ENCODE data around the gene SCGB3A1. TPM values are rescaled to one million over a fixed set of nuclear protein-coding genes. Genes with fewer than 3 reads are reported as not detected.

SCGB3A1 gene
- total RNA-seq, 1 donor from 2014 or later: 0.47 TPM

GRCh38 chr5:180626661-180627385 lies 35.5 kb upstream of the SCGB3A1 start:
- no peak for TF ChIP-seq CTCF (IDR thresholded peaks at IDR 0.05)
- no peak overlapping the region for H3K4me3 Mint-ChIP-seq (ENCODE audit: unreplicated experiment)

GRCh38 chr5:180625791-180626660 lies 34.7 kb upstream of the SCGB3A1 start:
- Mint-ChIP-seq H3K4me1 (ENCODE audit: low read depth) (no peaks in the 10 kb centered on the region), H3K9me3 (ENCODE audit: low read depth) (no peaks in the 10 kb centered on the region), H3K4me3 (ENCODE audit: unreplicated experiment) (no peak overlapping the region), H3K27ac (ENCODE audit: unreplicated experiment) (no peak overlapping the region), H3K36me3 (ENCODE audit: low read depth) (no peaks in the 10 kb centered on the region), H3K27me3 (ENCODE audit: low read depth) (no peaks in the 10 kb centered on the region)
- DNase-seq (ENCODE audit: low spot score): no peak
- TF ChIP-seq CTCF (IDR thresholded peaks at IDR 0.05): no peak

More at GRCh38 chr5:180626661-180627385, 35.5 kb upstream of the SCGB3A1 start:
- H3K9me3 Mint-ChIP-seq (ENCODE audit: low read depth): no peaks in the 10 kb centered on the region
- no peak for DNase-seq (ENCODE audit: low spot score)
- no peak overlapping the region for H3K27ac Mint-ChIP-seq (ENCODE audit: unreplicated experiment)
- H3K36me3 Mint-ChIP-seq (ENCODE audit: low read depth): no peaks in the 10 kb centered on the region
- no peaks in the 10 kb centered on the region for H3K27me3 Mint-ChIP-seq (ENCODE audit: low read depth)
- H3K4me1 Mint-ChIP-seq (ENCODE audit: low read depth): no peaks in the 10 kb centered on the region

GRCh38 chr5:180625125-180625790 lies 34.0 kb upstream of the SCGB3A1 start:
- no peak overlapping the region for H3K4me3 Mint-ChIP-seq (ENCODE audit: unreplicated experiment)
- peaks cover 1% of the 10 kb centered on the region for H3K27me3 Mint-ChIP-seq (ENCODE audit: low read depth)
- TF ChIP-seq CTCF (IDR thresholded peaks at IDR 0.05): no peak
- H3K4me1 Mint-ChIP-seq (ENCODE audit: low read depth): no peaks in the 10 kb centered on the region
- H3K9me3 Mint-ChIP-seq (ENCODE audit: low read depth): no peaks in the 10 kb centered on the region
- no peak overlapping the region for H3K27ac Mint-ChIP-seq (ENCODE audit: unreplicated experiment)
- DNase-seq (ENCODE audit: low spot score): no peak
- no peaks in the 10 kb centered on the region for H3K36me3 Mint-ChIP-seq (ENCODE audit: low read depth)

- Mint-ChIP-seq H3K27ac (ENCODE audit: unreplicated experiment) (no peak overlapping the region), H3K4me3 (ENCODE audit: unreplicated experiment) (no peak overlapping the region), H3K4me1 (ENCODE audit: low read depth) (no peaks in the 10 kb centered on the region), H3K36me3 (ENCODE audit: low read depth) (no peaks in the 10 kb centered on the region), H3K27me3 (ENCODE audit: low read depth) (peaks cover 2% of the 10 kb centered on the region), H3K9me3 (ENCODE audit: low read depth) (no peaks in the 10 kb centered on the region)
- no peak for TF ChIP-seq CTCF (IDR thresholded peaks at IDR 0.05)
- DNase-seq (ENCODE audit: low spot score): no peak
These were observed 33.3 kb upstream of the SCGB3A1 start for GRCh38 chr5:180624587-180624986.

GRCh38 chr5:180623844-180624243 lies 32.5 kb upstream of the SCGB3A1 start:
- H3K4me1 Mint-ChIP-seq (ENCODE audit: low read depth): no peaks in the 10 kb centered on the region
- TF ChIP-seq CTCF (IDR thresholded peaks at IDR 0.05): no peak
- H3K27me3 Mint-ChIP-seq (ENCODE audit: low read depth): peaks cover 2% of the 10 kb centered on the region
- no peak overlapping the region for H3K27ac Mint-ChIP-seq (ENCODE audit: unreplicated experiment)
- no peak overlapping the region for H3K4me3 Mint-ChIP-seq (ENCODE audit: unreplicated experiment)
- no peak for DNase-seq (ENCODE audit: low spot score)
- H3K9me3 Mint-ChIP-seq (ENCODE audit: low read depth): no peaks in the 10 kb centered on the region
- H3K36me3 Mint-ChIP-seq (ENCODE audit: low read depth): no peaks in the 10 kb centered on the region
